Panc1 (cell line): ENCODE measurements around the gene SF3A2.

ENCODE experiments used
- SIN3A ChIP-seq: IDR thresholded peaks from 2 replicates; pipeline ENCODE4 v1.6.1; 2012; ENCODE audit warnings: low read depth, mild to moderate bottlenecking, low read length, moderate library complexity, borderline replicate concordance; ENCODE audit not compliant: insufficient read depth
- TCF7L2 ChIP-seq: IDR thresholded peaks from 2 replicates; pipeline ENCODE4 v1.6.1; 2011; ENCODE audit warnings: mild to moderate bottlenecking, low read depth, low read length, inconsistent platforms
- TF ChIP-seq, protein P1 (sequence below): fragments of 450-650 bp; IDR thresholded peaks from 2 replicates; pipeline ENCODE4 v1.5.1; 2017; ENCODE audit warnings: mild to moderate bottlenecking

DNA sequence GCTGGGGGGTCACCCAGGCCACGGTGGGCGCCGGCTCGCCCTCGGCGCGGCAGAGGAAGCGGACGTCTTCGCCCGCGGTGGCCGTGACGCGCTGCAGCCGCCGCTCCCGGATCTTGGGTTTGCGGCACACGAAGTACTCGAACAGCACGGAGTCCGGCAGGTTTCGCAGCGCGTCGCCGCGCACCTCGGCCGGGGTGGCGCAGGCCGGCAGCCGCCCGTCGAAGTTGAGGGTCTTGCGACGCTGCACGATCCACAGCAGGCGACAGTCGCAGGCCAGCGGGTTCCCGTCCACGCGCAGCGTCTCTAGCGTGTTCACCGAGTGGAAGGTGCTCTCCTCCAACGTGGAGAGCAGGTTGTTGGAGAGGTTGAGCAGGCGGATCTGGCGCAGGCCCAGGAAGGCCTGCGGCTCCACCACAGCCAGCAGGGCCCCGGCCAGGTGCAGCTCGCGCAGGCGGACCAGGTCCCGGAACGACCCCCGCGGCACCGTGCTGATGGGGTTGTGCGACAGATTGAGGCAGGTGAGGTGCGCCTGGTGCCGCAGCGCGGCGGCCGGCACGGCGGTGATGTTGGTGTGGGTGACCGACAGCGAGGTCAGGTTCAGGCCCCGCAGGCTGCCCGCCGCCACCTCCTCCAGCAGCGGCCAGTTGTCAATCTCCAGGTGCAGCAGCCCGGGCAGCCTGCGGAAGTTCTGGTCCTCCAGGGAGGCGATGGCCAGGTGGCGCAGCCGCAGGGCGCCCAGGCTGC, 54.0 kb downstream of the SF3A2 start:
- TF ChIP-seq, protein P1, sequence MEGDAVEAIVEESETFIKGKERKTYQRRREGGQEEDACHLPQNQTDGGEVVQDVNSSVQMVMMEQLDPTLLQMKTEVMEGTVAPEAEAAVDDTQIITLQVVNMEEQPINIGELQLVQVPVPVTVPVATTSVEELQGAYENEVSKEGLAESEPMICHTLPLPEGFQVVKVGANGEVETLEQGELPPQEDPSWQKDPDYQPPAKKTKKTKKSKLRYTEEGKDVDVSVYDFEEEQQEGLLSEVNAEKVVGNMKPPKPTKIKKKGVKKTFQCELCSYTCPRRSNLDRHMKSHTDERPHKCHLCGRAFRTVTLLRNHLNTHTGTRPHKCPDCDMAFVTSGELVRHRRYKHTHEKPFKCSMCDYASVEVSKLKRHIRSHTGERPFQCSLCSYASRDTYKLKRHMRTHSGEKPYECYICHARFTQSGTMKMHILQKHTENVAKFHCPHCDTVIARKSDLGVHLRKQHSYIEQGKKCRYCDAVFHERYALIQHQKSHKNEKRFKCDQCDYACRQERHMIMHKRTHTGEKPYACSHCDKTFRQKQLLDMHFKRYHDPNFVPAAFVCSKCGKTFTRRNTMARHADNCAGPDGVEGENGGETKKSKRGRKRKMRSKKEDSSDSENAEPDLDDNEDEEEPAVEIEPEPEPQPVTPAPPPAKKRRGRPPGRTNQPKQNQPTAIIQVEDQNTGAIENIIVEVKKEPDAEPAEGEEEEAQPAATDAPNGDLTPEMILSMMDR, result no peak
- no peak for TF ChIP-seq SIN3A
- no peak for TF ChIP-seq TCF7L2
